Uterus (tissue), 2 donors: Measurements from ENCODE around the gene SMIM7.

ENCODE experiments used
- POLR2A ChIP-seq, 2 donors: fragments of 450-650 bp; IDR thresholded peaks; one replicate each; pipeline ENCODE4 v1.6.1; 2016; ENCODE audit warnings: antibody characterized with exemption in 2 of 2, mild to moderate bottlenecking in 1 of 2, moderate library complexity in 1 of 2
- TF ChIP-seq, protein P1 (sequence below), 4 experiments: fragments of 200-600 bp in 2 of 4; fragments of 450-650 bp in 2 of 4; sonication (generic) in 2 of 4; IDR thresholded peaks; one replicate each; pipeline ENCODE4 v1.5.1; 2016 to 2019; ENCODE audit warnings: antibody characterized with exemption in 4 of 4, mild to moderate bottlenecking in 2 of 4, moderate library complexity in 1 of 4

- TF ChIP-seq, protein P1, sequence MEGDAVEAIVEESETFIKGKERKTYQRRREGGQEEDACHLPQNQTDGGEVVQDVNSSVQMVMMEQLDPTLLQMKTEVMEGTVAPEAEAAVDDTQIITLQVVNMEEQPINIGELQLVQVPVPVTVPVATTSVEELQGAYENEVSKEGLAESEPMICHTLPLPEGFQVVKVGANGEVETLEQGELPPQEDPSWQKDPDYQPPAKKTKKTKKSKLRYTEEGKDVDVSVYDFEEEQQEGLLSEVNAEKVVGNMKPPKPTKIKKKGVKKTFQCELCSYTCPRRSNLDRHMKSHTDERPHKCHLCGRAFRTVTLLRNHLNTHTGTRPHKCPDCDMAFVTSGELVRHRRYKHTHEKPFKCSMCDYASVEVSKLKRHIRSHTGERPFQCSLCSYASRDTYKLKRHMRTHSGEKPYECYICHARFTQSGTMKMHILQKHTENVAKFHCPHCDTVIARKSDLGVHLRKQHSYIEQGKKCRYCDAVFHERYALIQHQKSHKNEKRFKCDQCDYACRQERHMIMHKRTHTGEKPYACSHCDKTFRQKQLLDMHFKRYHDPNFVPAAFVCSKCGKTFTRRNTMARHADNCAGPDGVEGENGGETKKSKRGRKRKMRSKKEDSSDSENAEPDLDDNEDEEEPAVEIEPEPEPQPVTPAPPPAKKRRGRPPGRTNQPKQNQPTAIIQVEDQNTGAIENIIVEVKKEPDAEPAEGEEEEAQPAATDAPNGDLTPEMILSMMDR (IDR thresholded peaks at IDR 0.05), result no peak
- TF ChIP-seq POLR2A (IDR thresholded peaks at IDR 0.05), result no peak
Observed at GRCh38 chr19:16605115-16605514, 54.8 kb downstream of the SMIM7 start.
